Right renal cortex interstitium (tissue), 3 donors: Measurements from ENCODE around the gene EXOSC6. TPM values are rescaled to one million over a fixed set of nuclear protein-coding genes. Genes with fewer than 3 reads are reported as not detected.
"Not testable (repeated sequence)": the region's sequence is repeated elsewhere in the genome, so short reads cannot be mapped to it uniquely, and the experiment has no call there.

ENCODE experiments used
- DNase-seq, 3 donors: peaks; one replicate each; pipeline ENCODE4 v3.0.0-alpha.2; 2013; ENCODE audit warnings: low read depth in 3 of 3, low spot score in 2 of 3
- polyA plus RNA-seq, 3 donors: library from polyadenylated mRNA; unstranded; fragments of 120-200 nt; gene quantifications; one replicate each; pipeline ENCODE4 v1.2.1, GENCODE V29; 2013; ENCODE audit not compliant: insufficient read length in 3 of 3

The EXOSC6 gene
- 10 to 100 TPM; 11.0 to 13.9 (median 13.7) TPM for polyA plus RNA-seq

DNA sequence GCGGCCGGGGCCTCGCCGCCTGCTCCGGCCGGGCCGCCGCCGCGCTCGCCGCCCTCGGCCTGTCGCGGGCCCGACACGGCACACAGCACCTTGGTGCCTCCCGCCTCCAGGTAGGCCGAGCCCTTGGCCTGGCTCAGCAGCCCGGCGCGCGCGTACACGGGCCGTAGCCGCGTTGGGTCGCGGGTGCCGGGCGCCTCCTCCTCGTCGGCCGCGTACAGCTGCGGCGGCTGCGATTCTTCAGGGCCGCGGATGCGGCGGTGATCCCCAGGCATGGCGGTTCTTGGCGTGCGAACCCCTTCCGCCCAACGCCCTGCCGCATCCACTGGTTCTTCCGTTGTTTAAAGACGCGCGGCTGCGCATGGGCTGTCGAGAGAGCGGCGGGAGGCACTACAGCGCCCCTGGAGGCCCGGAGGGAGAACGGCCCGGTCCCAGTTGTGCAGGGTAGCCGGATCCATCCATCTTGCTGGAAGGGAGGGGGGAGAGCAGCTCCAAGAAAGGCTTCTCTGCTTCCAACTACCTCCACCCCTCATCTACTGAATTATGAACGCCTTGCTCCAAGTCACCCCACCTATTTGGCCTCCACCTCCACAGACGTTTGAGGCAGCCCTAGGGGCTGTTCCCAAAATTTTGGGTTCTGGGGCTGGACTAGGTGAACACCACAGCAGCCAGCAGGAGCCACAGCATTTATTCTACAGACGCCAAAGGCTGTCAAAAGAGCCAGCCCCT, at the start of gene EXOSC6:
TSS of gene EXOSC6 (minus strand) at position 312 of the 726 bp plus-strand sequence. CDS start at position 272, 40 bp downstream.
- peak; percentile 75 to 84 (median 83) for DNase-seq

- no peak for DNase-seq
These were observed 49.4 kb upstream of the EXOSC6 start for GRCh38 chr16:70301121-70301520.

GRCh38 chr16:70298988-70299938, 47.5 kb upstream of the EXOSC6 start, which contains the start of gene DDX19B:
Gene DDX19B (plus strand): TSS chr16:70299186. CDS start chr16:70299298, 112 bp downstream.
- peak; percentile 54 to 63 (median 58) for DNase-seq

DNA sequence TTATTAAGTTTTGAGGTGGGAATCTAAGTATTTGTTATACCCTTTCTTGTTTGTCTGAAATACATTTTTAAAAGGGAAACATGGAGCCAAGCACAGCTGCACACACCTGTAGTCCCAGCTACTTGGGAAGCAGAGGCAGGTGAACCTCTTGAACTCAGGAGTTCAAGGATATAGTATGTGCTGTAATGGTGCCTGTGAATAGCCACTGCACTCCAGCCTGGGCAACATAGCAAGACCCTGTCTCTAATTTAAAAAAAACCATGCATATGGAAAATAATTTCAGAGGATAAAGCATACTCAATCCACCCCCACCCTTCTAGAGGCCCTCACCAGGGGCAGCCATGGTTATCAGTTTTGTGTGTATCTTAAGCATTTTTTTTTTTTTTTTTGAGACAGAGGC, 43.9 kb upstream of the EXOSC6 start:
- no peak for DNase-seq

- DNase-seq = no peak
These were observed 42.8 kb upstream of the EXOSC6 start for GRCh38 chr16:70294385-70295025.

DNA sequence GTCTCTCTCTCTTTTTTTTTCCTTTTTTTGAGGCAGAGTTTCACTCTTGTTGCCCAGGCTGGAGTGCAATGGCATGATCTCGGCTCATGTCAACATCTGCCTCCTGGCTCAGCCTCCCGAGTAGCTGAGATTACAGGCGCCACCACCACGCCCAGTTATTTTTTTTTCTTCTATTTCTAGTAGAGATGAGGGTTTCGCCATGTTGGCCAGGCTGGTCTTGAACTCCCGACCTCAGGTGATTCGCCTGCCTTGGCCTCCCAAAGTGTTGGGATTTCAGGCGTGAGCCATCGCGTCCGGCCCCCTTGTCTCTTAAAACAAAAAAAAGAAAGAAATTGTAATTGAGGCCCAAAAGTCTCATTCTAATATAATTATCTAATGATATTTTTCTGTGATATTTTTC, 40.4 kb upstream of the EXOSC6 start:
- DNase-seq = not testable (repeated sequence)

- no peak for DNase-seq
These were observed 39.3 kb upstream of the EXOSC6 start for GRCh38 chr16:70290949-70291519.

DNA sequence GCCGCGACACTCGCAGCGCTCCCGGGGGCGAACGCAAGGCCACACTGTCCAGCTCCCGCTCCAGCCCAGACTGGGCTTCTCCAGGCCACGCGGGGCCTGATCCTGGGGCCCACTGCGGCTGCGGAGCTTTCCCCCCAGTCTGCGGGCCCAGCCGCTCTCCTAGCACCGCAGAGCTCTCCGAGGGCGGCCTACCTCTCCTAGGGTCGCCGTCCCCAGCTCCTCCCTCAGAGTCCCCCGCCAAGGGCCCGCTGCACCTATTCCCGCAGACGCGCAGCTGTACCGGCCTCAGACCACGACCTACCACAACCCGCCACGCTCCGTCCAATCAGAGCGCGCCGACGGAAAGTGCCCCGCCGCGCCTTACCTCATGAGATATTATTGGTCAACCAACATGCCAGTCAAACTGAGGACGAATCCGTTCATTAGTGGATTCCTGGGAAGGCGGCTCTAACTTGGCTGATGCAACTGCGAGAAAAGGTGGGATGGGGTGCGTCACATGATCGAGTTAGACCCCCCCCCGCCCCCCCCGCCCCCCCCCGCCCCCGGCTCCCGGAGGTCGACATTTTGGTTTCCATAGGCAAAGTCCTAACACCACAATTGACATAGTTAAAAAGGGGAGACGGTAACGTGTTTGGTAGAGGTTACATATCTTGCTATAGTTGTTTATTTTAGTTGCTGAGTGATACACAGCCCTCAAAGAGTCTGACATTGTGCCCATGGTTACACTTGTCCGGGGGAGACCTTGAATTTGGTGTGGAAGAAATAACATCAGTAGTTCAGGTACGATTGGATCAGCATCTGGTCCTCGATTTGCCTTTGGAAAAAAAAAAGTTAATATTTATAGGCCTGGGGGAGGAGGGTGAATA, 37.7 kb upstream of the EXOSC6 start, which contains the start of gene AARS1:
TSS of gene AARS1 (minus strand) at position 278 of the 866 bp plus-strand sequence. CDS start 6,743 bp downstream, outside the sequence.
- DNase-seq = peak; percentile 98 to 100 (median 100)

DNA sequence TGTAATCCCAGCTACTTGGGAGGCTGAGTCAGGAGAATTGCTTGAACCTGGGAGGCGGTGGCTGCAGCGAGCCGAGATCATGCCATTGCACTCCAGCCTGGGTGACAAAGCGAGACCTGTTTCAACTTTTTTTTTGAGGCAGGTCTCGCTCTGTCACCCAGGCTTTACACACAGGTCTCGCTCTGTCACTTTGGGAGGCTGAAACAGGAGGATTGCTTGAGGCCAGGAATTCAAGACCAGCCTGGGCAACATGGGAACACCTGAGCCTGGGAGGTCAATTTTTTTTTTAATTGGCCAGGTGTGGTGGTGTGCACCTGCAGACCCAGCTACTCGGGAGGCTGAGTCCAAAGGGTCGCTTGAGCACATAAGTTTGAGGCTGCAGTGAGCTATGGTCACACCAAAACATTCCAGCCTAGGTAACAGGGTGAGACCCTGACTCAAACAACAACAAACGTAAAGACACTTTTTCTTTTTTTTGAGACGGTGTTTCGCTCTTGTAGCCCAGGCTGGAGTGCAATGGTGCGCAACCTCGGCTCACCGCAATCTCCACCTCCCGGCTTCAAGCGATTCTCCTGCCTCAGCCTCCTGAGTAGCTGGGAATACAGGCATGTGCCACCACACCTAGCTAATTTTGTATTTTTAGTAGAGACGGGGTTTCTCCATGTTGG, 35.7 kb upstream of the EXOSC6 start:
- not testable (repeated sequence) for DNase-seq

GRCh38 chr16:70276392-70276791, 24.7 kb upstream of the EXOSC6 start:
- DNase-seq = no peak

- no peak for DNase-seq
These were observed 20.0 kb upstream of the EXOSC6 start for GRCh38 chr16:70271696-70272095.

DNA sequence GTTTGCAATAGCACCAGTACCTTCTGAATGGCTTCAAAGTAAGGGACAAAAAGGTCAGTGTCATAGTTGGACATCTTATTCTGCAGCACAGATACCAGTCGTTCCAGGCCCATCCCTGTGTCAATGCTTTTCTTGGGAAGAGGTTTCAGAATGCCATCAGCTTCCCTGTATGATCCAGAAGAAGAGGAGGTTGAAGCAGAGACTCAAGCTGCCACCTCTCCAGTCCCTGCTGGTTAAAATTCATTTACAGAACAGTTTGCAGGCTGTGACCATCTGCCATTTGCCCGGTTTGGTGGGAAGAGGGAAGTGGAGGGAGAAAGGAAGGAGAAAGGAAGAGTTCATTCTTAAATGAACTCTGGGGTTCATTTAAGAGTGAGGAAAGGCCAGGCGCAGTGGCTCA, 18.4 kb upstream of the EXOSC6 start:
- DNase-seq = no peak

DNA sequence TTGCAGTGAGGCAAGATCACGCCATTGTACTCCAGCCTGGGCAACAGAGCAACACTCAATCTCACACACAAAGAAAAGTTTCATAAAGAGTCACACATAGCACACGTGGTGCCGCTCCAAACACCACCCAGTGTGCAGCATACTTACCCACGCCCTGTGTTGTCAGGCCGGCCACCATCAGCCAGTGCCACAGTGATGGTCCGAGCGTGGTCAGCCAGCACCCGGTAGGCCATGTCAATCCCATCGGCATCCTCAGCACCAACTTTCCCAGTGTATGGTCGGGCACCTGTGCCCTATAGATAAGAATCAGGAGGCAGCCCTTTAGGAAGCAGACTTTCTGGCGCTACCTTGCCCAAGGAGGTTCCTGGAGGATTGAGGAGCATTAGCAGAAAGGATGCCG, 17.7 kb upstream of the EXOSC6 start:
- DNase-seq = no peak

DNA sequence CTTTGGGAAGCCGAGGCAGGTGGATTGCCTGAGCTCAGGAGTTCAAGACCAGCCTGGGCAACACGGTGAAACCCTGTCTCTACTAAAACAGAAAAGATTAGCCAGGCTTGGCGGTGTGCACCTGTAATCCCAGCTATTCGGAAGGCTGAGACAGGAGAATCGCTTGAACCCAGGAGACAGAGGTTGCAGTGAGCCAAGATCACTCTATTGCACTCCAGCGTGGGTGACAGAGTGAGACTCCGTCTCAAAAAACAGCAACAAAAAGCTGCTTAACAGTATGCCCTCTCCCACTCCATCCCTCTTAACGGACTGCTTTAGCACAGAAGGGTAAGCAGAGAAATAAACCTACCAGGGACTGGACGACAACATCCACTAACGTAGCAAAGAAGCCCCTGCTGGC, 16.2 kb upstream of the EXOSC6 start:
- DNase-seq = not testable (repeated sequence)

GRCh38 chr16:70267516-70267915, 15.8 kb upstream of the EXOSC6 start:
- no peak for DNase-seq

DNA sequence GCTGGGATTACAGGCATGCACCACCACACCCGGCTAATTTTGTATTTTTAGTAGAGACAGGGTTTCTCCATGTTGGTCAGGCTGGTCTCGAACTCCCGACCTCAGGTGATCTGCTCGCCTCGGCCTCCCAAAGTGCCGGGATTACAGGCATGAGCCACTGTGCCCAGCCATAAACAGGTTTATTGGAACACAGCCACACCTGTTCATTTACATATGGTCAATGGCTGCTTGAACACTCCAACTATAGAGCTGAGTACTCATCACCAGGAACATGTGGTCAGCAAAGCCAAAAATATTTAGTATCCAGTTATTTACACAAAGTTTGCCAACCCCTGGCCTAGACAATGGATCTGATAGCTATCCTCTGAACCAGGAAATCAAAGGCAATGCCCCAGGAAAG, 8.2 kb upstream of the EXOSC6 start:
- DNase-seq = not testable (repeated sequence)

- no peak for DNase-seq
These were observed 7.2 kb upstream of the EXOSC6 start for GRCh38 chr16:70258946-70259345.

DNA sequence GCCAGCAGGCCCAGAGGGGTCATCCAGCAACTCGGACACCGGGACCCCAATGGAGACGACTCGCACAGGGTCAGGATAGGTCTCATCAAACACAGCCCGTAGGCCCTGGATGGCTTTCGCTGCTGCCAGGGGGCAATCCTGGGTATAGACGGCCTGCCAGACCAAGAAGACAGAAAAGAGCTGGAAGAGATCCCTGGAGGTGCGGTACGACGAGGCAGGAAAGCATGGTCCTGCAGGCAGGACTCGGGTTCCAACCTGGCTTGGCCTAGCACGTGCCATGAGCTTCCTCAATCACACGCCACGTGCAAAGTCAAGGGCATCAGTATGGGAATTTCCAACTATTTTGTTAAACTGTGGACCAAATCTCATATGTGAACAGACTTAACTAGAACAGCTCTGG, 6.3 kb upstream of the EXOSC6 start:
- DNase-seq = no peak

DNA sequence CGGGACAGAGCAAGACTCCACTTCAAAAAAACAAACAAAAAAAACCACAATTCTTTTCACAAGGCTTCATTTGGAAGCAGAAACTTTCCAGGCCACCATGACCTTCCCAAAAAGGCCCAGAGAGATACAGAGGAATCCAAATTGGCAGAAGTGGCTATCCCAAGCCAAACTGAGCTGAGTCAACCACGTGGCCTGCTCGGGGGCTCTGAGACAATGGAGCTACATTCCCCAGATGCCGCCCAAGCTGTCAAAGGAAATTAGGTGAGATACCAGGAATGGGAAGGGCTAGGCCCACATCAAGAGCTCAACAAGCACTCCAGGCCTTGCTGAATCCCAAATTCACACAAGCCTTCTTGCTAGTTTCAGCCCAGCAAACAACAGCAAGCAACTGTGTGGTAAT, 5.7 kb upstream of the EXOSC6 start:
- no peak for DNase-seq
